ENCODE data around the gene SUB1.

- TF ChIP-seq CTCF (IDR thresholded peaks at IDR 0.05), result no peak
- no peak for TF ChIP-seq POLR2A (IDR thresholded peaks at IDR 0.05)
Observed at GRCh38 chr5:32583582-32584232, 1.6 kb upstream of the SUB1 start.
